ENCODE measurements around the gene VTI1A.

Gene VTI1A

DNA sequence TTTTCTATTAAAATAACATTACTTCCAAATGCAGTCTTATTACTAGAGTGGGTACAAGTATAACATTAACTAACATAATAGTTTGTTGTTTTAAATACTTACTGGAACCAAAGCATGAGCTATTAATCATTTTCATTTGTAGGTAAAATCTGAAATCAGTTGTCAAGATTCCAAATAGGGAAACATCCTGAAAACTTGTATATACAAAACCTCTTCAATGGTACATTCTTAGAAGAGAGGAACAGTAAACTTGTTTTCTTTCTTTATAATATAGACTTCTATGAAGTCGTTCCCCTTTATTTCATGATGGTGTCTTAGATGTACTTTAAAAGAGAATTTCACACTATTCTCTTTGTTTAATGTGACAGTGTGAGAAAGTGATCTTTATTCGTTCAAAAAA is 85.9 kb downstream of the VTI1A start:
- TF ChIP-seq, protein P1, sequence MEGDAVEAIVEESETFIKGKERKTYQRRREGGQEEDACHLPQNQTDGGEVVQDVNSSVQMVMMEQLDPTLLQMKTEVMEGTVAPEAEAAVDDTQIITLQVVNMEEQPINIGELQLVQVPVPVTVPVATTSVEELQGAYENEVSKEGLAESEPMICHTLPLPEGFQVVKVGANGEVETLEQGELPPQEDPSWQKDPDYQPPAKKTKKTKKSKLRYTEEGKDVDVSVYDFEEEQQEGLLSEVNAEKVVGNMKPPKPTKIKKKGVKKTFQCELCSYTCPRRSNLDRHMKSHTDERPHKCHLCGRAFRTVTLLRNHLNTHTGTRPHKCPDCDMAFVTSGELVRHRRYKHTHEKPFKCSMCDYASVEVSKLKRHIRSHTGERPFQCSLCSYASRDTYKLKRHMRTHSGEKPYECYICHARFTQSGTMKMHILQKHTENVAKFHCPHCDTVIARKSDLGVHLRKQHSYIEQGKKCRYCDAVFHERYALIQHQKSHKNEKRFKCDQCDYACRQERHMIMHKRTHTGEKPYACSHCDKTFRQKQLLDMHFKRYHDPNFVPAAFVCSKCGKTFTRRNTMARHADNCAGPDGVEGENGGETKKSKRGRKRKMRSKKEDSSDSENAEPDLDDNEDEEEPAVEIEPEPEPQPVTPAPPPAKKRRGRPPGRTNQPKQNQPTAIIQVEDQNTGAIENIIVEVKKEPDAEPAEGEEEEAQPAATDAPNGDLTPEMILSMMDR (IDR thresholded peaks at IDR 0.05): no peak

DNA sequence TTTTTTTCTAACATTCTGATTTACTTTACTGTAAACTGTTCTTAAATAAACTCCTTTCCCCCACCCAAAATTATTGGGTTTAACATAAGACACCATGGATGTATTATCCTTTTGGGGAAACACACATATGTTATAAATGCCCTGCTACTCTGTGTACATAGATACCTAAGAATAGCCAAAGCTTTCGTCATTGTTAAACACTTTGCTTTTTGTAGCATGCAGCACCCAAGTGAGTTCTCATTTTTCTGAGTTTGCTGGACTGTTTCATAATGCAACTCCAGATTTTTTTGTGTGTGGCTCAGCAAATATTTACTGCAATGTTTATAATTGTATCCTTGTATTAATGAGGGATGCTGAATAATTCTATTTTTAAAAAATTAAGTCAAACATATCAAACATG is 86.9 kb downstream of the VTI1A start:
- TF ChIP-seq, protein P1 (IDR thresholded peaks at IDR 0.05): no peak

DNA sequence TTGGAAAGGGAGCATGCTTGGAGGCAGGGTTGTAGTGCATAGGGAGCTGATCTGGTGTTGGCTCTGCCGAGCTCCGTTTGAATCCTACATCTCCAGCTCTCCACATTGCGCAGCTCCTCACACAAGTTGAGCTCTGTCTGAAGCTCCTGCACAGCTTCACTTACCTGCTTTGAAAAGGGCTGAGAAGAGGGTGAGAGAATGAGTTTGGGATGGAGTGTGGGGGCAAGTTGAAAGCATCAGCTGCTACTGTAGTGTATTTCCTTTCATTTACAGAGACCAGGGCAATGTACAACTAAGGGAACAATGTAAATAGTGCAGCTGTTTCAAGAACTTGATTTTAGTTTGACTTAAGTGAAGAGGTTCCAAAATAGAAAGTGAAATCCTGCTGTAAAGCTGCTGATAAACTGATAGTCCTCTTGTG is 88.5 kb downstream of the VTI1A start:
- TF ChIP-seq, protein P1 (IDR thresholded peaks at IDR 0.05): no peak

DNA sequence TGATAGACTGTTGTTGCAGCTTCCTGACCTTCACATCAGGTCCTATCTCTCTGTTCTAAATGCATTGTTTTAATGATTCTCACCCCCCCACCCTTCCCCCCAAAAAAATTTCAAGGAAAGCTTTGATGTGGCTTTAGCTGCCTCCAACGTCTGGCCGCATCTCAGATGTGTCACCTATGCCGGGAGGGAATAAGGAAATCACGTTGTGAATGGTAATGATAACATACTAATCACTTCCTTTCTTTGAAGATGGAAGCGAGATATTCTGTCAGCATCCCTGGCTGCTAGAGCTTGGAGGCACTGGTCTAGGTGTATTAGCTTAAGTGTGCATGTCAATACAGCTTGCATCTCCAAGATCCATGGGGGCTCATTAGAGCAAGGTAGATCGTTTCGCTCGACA is 89.6 kb downstream of the VTI1A start:
- TF ChIP-seq, protein P1 (IDR thresholded peaks at IDR 0.05): no peak

DNA sequence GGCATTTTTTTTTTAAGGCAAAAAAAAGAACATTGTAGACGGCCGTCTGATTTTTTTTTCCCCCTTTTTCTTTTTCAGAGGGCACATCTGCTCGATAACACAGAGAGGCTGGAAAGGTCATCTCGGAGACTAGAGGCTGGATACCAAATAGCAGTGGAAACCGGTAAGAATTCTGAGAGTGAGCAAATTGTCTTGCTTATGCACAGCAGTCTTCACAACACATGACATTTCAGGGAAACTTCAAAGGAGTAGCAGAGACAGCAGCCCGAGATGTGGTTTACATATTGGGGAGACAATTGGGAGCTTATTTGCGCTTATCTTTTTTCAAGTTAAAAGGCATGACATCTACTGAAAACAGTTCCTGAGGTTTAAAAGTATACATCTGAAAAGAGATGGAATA is 91.2 kb downstream of the VTI1A start:
- TF ChIP-seq, protein P1 (IDR thresholded peaks at IDR 0.05): no peak

DNA sequence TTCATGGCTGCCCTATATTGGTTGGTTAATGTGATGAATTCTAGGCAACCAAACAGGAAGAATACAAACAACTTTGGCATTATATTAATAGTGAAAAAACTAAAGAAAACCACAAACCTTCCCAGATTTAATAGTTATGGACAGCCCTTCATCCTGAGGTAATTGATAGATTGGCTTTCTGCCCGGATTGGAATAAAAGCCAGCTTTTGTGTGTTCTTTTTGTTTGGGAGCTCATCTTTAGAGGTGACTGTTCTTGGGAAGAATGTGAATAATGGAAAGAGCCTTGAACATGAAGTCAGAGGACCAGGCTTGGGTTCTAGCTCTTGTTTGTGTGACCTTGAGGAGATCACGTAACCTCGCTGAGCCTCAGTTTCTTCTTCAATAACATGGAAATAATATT is 92.3 kb downstream of the VTI1A start:
- TF ChIP-seq, protein P1 (IDR thresholded peaks at IDR 0.05): no peak

DNA sequence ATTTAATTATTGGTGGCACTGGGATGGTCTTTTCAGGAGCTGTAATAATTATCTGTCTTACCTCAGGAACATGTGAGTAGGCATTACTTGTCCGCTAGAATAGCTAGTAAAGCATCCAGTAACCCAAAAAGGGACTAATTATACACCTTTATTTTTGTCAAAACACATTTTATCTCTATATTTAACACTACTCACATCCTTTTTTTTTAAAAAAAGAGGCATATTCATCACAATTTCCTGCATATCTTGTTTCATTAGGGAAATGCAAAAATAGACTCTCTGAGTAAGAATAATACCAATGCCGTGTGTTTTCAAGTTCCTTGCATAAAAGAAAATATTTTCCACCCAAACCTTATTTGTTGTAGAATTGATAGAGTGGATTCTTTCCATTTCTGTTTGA is 99.5 kb downstream of the VTI1A start:
- TF ChIP-seq, protein P1 (IDR thresholded peaks at IDR 0.05): no peak

DNA sequence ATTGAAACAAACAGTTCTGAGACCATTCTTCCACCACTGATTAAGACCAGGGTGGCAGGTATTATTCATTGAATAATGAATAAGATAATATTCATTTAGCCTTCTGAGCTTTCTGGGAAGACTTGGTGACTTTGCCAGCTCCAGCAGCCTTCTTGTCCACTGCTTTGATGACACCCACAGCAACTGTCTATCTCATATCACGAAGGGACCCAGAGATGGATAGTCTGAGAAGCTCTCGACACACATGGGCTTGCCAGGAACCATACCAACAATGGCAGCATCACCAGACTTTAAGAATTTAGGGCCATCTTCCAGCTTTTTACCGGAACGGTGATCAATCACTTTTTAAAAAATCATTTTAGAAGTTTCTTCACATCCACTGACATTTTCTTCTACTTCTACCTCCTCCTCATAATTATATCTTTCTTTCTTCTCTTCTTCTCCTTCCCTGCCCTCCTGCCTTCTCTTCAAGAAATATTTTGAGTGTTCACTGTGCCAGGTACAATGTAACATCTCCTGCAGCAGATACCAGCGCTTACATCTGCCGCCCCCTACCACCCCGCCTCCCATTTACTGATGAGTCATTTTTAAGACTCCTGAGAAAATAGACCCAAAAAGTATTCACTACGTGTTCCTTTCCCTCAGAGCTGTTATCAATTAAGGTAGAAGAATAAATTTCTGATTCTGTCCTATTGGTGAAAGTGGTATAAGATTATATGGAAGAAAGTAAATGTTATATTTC is 101.7 kb downstream of the VTI1A start:
- TF ChIP-seq, protein P1 (IDR thresholded peaks at IDR 0.05): no peak
